Uterus (tissue), 2 donors: Measurements from ENCODE around the gene CDKL5.

ENCODE experiments used
- CTCF ChIP-seq, 4 experiments: fragments of 200-600 bp in 2 of 4; fragments of 450-650 bp in 2 of 4; sonication (generic) in 2 of 4; IDR thresholded peaks; one replicate each; pipeline ENCODE4 v1.5.1; 2016 to 2019; ENCODE audit warnings: antibody characterized with exemption in 4 of 4, mild to moderate bottlenecking in 2 of 4, moderate library complexity in 1 of 4
- POLR2A ChIP-seq, 2 donors: fragments of 450-650 bp; IDR thresholded peaks; one replicate each; pipeline ENCODE4 v1.6.1; 2016; ENCODE audit warnings: antibody characterized with exemption in 2 of 2, mild to moderate bottlenecking in 1 of 2, moderate library complexity in 1 of 2

- TF ChIP-seq POLR2A (IDR thresholded peaks at IDR 0.05), result no peak
- no peak for TF ChIP-seq CTCF (IDR thresholded peaks at IDR 0.05)
These were observed 135.6 kb downstream of the CDKL5 start for GRCh38 chrX:18561020-18561419.
